ENCODE data around the gene SPATA2. TPM values are rescaled to one million over a fixed set of nuclear protein-coding genes. Genes with fewer than 3 reads are reported as not detected.
"Not testable (repeated sequence)": the region's sequence is repeated elsewhere in the genome, so short reads cannot be mapped to it uniquely, and the experiment has no call there.

Gene SPATA2
- total RNA-seq, 1 experiment from 2014 or later, result 8.3 TPM

DNA sequence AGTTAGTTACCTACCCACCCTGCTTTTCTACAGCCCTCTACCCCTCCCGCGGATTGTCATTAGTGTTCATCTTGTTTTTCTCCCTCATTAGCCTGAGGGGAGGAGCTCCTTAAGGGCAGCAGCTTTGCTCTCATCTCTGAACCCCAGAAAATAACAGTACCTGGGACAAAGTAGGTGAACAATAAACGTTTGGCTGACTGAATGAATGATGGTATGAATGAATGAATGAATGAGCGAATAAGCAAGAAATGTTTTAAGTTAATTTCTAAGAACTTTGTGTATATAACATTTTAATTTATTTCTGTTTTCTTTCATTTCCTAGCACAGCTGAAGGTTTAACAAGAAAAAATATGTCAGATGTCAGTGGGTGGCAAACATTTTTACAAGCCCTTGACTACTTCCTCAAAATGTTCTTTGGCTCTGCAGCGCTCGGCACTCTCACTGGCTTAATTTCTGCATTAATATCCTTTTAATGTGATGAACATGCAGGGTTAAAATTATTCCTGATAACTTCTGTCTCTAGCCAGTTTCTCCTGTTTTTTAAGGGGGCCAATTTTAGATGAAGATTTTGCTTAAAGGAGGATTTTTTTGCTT, 52.6 kb downstream of the SPATA2 start:
- POLR2A ChIA-PET, result no interaction called here
- ATAC-seq (no peak), DNase-seq (ENCODE audit: low read depth, low spot score) (no peak)
- intact Hi-C loops (cut with micrococcal nuclease; ENCODE audit: unreplicated experiment), result no loop called here
- Histone ChIP-seq H3K4me1 (ENCODE audit: control insufficient read depth, insufficient read depth, low read length) (peaks cover 4% of the 10 kb centered on the region; the same call in 1 of the 2 replicates), H3K27me3 (ENCODE audit: control insufficient read depth, insufficient read depth, low read length) (no peaks in the 10 kb centered on the region), H3K27ac (ENCODE audit: low read length) (no peak overlapping the region), H3K9me3 (ENCODE audit: control insufficient read depth, insufficient read depth, low read depth, low read length) (no peaks in the 10 kb centered on the region), H3K4me3 (ENCODE audit: low read depth in 2 of 2, low read length in 2 of 2) (no peak overlapping the region), H3K36me3 (ENCODE audit: control insufficient read depth, insufficient read depth, low read length) (no peaks in the 10 kb centered on the region)
- no peak for TF ChIP-seq POLR2AphosphoS5 (IDR thresholded peaks at IDR 0.05; ENCODE audit: low read depth, low read length)
- TF ChIP-seq, protein P1, sequence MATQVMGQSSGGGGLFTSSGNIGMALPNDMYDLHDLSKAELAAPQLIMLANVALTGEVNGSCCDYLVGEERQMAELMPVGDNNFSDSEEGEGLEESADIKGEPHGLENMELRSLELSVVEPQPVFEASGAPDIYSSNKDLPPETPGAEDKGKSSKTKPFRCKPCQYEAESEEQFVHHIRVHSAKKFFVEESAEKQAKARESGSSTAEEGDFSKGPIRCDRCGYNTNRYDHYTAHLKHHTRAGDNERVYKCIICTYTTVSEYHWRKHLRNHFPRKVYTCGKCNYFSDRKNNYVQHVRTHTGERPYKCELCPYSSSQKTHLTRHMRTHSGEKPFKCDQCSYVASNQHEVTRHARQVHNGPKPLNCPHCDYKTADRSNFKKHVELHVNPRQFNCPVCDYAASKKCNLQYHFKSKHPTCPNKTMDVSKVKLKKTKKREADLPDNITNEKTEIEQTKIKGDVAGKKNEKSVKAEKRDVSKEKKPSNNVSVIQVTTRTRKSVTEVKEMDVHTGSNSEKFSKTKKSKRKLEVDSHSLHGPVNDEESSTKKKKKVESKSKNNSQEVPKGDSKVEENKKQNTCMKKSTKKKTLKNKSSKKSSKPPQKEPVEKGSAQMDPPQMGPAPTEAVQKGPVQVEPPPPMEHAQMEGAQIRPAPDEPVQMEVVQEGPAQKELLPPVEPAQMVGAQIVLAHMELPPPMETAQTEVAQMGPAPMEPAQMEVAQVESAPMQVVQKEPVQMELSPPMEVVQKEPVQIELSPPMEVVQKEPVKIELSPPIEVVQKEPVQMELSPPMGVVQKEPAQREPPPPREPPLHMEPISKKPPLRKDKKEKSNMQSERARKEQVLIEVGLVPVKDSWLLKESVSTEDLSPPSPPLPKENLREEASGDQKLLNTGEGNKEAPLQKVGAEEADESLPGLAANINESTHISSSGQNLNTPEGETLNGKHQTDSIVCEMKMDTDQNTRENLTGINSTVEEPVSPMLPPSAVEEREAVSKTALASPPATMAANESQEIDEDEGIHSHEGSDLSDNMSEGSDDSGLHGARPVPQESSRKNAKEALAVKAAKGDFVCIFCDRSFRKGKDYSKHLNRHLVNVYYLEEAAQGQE (IDR thresholded peaks at IDR 0.05; ENCODE audit: insufficient read depth in 1 of 2, low read depth in 2 of 2, low read length in 1 of 2), result no peak
- BruUV-seq (replicated peaks), result no TSS peak
- CTCF ChIA-PET, result no interaction called here
- in situ Hi-C loops (cut with HindIII; ENCODE audit: low pct_unique_long_range_greater_than_20kb, low sequenced_read_pairs), result no loop called here

DNA sequence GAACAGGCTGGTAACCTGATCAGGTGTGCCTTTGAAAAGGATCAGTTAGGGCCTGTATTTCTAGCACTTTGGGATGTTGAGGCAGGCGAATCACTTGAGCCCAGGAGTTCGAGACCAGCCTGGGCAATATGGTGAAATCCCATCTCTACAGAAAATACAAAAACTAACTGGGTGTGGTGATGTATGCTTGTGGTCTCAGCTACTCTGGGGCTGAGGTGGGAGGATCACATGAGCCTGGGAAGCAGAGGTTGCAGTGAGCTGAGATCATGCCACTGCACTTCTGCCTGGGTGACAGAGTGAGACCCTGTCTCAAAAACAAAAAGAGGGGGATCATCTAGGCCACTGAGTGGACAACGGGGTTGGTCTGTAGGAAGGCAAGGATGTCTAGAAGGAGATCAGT, 54.1 kb downstream of the SPATA2 start:
- H3K9me3 ChIP-seq (ENCODE audit: control insufficient read depth, insufficient read depth, low read depth, low read length); H3K4me1 ChIP-seq (ENCODE audit: control insufficient read depth, insufficient read depth, low read length); H3K4me3 ChIP-seq (ENCODE audit: low read depth in 2 of 2, low read length in 2 of 2); BruUV-seq (replicated peaks); H3K27me3 ChIP-seq (ENCODE audit: control insufficient read depth, insufficient read depth, low read length); H3K36me3 ChIP-seq (ENCODE audit: control insufficient read depth, insufficient read depth, low read length); intact Hi-C loops (cut with micrococcal nuclease; ENCODE audit: unreplicated experiment); in situ Hi-C loops (cut with HindIII; ENCODE audit: low pct_unique_long_range_greater_than_20kb, low sequenced_read_pairs); H3K27ac ChIP-seq (ENCODE audit: low read length); ATAC-seq; DNase-seq (ENCODE audit: low read depth, low spot score): not testable (repeated sequence)
- CTCF ChIA-PET, result interaction anchor here (0.5 kb wide), 1 partner anchor 251 kb away, joined by 9 read pairs; no protein-coding TSS in a partner anchor
- POLR2A ChIA-PET, result interaction anchor here (0.7 kb wide), 1 partner anchor 182 kb away, joined by 3 read pairs; no protein-coding TSS in a partner anchor

DNA sequence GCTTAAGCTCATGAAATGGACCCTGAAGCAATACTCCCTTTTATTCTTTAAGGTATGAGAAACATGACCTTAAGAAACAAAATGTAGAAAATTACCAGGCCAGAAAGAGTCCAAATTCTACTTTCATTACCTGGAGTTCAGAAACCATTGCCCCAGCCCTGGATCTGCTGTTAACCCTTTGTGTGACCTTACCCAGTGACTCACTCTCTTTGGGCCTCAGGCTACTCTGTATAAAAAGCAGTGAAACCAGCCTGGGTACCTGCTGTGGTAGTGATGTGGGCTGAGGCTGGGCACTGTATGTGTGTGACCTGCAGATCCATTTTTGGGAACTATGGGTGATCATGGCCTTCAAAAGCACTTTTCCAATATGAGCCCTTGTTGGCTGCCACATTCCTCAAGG, 55.5 kb downstream of the SPATA2 start:
- ATAC-seq (no peak), DNase-seq (ENCODE audit: low read depth, low spot score) (no peak)
- Histone ChIP-seq H3K9me3 (ENCODE audit: control insufficient read depth, insufficient read depth, low read depth, low read length) (no peaks in the 10 kb centered on the region), H3K36me3 (ENCODE audit: control insufficient read depth, insufficient read depth, low read length) (no peaks in the 10 kb centered on the region), H3K27me3 (ENCODE audit: control insufficient read depth, insufficient read depth, low read length) (no peaks in the 10 kb centered on the region), H3K4me1 (ENCODE audit: control insufficient read depth, insufficient read depth, low read length) (peaks cover 4% of the 10 kb centered on the region; the same call in 1 of the 2 replicates), H3K4me3 (ENCODE audit: low read depth in 2 of 2, low read length in 2 of 2) (no peak overlapping the region), H3K27ac (ENCODE audit: low read length) (no peak overlapping the region)
- ChIA-PET POLR2A (interaction anchor here (0.7 kb wide), 1 partner anchor 44 kb away, joined by 24 read pairs; no protein-coding TSS in a partner anchor), CTCF (no interaction called here)
- TF ChIP-seq, protein P1 (IDR thresholded peaks at IDR 0.05; ENCODE audit: insufficient read depth in 1 of 2, low read depth in 2 of 2, low read length in 1 of 2), result no peak
- TF ChIP-seq TCF7L2 (IDR thresholded peaks at IDR 0.05; ENCODE audit: low read depth, low read length) (no peak), SIN3A (IDR thresholded peaks at IDR 0.05; ENCODE audit: borderline replicate concordance, insufficient read depth, low read depth, low read length) (no peak), POLR2AphosphoS5 (IDR thresholded peaks at IDR 0.05; ENCODE audit: low read depth, low read length) (no peak)
- TF ChIP-seq, protein P2, sequence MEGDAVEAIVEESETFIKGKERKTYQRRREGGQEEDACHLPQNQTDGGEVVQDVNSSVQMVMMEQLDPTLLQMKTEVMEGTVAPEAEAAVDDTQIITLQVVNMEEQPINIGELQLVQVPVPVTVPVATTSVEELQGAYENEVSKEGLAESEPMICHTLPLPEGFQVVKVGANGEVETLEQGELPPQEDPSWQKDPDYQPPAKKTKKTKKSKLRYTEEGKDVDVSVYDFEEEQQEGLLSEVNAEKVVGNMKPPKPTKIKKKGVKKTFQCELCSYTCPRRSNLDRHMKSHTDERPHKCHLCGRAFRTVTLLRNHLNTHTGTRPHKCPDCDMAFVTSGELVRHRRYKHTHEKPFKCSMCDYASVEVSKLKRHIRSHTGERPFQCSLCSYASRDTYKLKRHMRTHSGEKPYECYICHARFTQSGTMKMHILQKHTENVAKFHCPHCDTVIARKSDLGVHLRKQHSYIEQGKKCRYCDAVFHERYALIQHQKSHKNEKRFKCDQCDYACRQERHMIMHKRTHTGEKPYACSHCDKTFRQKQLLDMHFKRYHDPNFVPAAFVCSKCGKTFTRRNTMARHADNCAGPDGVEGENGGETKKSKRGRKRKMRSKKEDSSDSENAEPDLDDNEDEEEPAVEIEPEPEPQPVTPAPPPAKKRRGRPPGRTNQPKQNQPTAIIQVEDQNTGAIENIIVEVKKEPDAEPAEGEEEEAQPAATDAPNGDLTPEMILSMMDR (IDR thresholded peaks at IDR 0.05), result no peak
- intact Hi-C loops (cut with micrococcal nuclease; ENCODE audit: unreplicated experiment) (no loop called here), in situ Hi-C loops (cut with HindIII; ENCODE audit: low pct_unique_long_range_greater_than_20kb, low sequenced_read_pairs) (no loop called here)
- no TSS peak for BruUV-seq (replicated peaks)

Measured in Panc1 (cell line).